GM12891 (cell line): ENCODE data around the gene GPRC5A.

Experiments used
- POLR2A ChIP-seq: IDR thresholded peaks from 2 replicates; pipeline ENCODE4 v1.6.1; 2011; ENCODE audit warnings: low read depth, low read length, control low read depth
- TAF1 ChIP-seq: IDR thresholded peaks from 2 replicates; pipeline ENCODE4 v1.6.1; 2011; ENCODE audit warnings: low read depth, low read length, control low read depth

DNA sequence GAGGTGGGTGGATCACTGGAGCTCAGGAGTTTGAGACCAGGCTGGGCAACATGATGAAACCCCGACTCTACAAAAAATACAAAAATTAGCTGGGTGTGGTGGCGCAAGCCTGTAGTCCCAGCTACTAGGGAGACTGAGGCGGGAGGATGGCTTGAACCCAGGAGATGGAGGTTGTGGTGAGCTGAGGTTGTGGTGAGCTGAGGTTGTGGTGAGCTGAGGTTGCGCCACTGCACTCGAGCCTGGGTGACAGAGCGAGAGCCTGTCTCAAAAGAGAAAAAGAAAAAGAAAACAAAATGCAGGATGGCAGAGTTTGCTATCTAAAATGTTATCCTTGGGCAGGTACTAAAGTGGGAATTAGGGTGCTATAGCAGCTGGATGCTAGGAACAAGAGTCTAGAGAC, 10.8 kb upstream of the GPRC5A start:
- TF ChIP-seq POLR2A, result no peak
- no peak for TF ChIP-seq TAF1
